KOPT-K1 (cell line): ENCODE measurements around the gene DNAJC17.

Experiments
- H3K27ac ChIP-seq: fragments of 200-600 bp; sonication (generic); 2 replicates; pipeline ENCODE4 v1.5.1; 2016; ENCODE audit warnings: antibody characterized with exemption, mild to moderate bottlenecking, low read depth, low read length; ENCODE audit not compliant: poor library complexity, severe bottlenecking
- H3K36me3 ChIP-seq: fragments of 200-600 bp; sonication (generic); 2 replicates; pipeline ENCODE4 v1.5.1; 2017; ENCODE audit warnings: antibody characterized with exemption, mild to moderate bottlenecking, low read length, moderate library complexity; ENCODE audit not compliant: insufficient read depth
- H3K9me3 ChIP-seq: fragments of 200-600 bp; sonication (generic); 2 replicates; pipeline ENCODE4 v1.5.1; 2017; ENCODE audit warnings: antibody characterized with exemption, low read length, mild to moderate bottlenecking; ENCODE audit not compliant: insufficient read depth, poor library complexity, severe bottlenecking

The DNAJC17 gene

DNA sequence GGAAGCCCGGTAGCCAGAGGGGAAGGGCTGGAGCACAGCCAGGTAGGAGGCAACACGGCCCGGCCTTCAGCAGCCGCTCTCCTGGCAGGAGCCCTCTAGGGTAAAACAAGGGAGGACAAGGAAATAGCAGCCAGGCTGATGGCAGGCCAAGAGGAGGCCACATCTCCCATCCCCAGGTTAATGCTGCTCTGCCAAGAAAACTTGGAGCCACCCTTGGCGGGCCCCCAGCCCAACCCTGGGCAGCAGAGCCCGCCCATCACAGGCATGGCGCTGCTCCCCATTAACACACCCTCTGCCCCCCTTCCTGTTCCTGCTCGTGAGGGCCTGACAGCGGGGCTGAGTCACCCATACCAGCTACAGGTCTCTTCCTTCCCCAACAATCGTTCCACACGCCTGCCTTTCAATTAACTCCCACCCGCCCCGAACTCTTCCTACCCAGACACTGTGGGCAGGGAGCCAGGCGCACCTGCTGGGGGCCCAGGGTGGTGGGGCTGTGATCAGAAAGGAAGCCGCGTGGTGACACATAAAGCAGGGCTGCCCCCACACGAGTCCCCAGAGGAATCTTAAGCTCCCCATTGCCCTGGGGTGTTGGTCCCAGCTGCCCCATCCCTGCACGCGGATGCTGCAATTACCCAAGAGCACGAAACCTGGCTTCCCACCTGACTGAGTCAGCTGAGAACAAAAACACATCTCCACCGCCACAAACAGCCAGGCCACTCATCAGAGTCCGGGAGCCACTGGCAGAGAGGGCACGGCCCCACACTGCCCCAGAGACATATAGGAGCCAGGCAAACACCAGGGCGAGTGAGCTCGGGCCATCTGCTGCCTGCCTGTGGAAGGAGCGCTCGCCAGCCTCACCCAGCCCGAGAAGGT is 37.8 kb downstream of the DNAJC17 start, which contains the start of gene C15orf62:
Gene C15orf62, plus strand, starts transcription at position 707 of the 873 bp plus-strand sequence. CDS start 516 bp downstream, outside the sequence.
- Histone ChIP-seq H3K36me3 (peaks cover 28% of the 10 kb centered on the region), H3K9me3 (no peaks in the 10 kb centered on the region), H3K27ac (peak within 1 kb of the TSS; percentile 95)

- no peaks in the 10 kb centered on the region for H3K9me3 ChIP-seq
- peak overlapping the region; percentile 95 for H3K27ac ChIP-seq
- H3K36me3 ChIP-seq, result peaks cover 20% of the 10 kb centered on the region
These were observed 38.6 kb downstream of the DNAJC17 start for GRCh38 chr15:40768521-40769273.

GRCh38 chr15:40767838-40768500 is 39.3 kb downstream of the DNAJC17 start:
- no peaks in the 10 kb centered on the region for H3K9me3 ChIP-seq
- H3K36me3 ChIP-seq, result peaks cover 13% of the 10 kb centered on the region
- H3K27ac ChIP-seq, result peak overlapping the region; percentile 95

DNA sequence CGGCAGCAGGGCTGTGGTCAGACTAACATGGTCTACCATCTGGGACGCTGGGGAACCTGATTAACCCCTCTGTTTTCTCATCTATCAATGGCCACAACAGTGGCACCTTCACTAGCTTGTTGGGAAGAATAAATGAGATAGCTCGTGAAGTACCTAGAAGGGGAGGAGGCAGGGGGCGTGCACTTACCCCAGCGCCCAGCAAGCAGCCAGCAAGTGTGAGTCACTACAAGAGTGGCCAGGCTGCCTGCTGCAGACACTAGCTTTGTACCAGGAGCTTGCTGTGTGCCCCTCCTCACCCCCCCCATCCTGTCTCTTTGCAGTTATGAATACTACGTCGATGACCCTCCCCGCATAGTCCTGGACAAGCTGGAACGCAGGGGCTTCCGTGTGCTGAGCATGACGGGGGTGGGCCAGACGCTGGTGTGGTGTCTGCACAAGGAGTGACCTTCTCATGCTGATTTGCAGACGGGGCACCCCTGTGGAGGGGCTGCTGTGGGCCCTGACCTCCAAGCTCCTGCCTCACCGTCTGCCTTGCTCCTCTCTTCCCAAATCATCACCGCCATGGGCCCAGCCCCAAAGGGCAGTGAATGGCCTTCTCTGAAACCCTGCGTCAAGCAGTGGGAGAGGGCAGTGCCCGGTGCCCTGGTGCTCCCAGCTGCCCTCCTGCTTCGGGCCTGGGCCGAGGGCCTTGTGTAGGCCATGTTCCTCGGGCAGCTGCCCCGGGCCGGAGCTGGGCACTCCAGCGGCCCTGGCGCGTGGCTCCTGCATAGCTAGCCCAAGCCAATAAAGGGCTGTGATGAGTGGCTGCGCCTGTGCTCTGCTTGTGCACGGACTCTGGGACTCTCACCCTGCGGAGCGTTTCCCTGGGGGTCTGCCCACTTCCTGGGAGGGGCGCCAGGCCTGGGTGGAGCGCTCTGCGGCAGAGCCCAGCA is 40.1 kb downstream of the DNAJC17 start:
- H3K9me3 ChIP-seq, result no peaks in the 10 kb centered on the region
- peaks cover 13% of the 10 kb centered on the region; the same call in 1 of the 2 replicates for H3K36me3 ChIP-seq
- H3K27ac ChIP-seq, result no peak overlapping the region

- H3K27ac ChIP-seq, result peak overlapping the region; percentile 37
- peaks cover 6% of the 10 kb centered on the region; the same call in 1 of the 2 replicates for H3K36me3 ChIP-seq
- H3K9me3 ChIP-seq, result no peaks in the 10 kb centered on the region
These were observed 41.0 kb downstream of the DNAJC17 start for GRCh38 chr15:40766194-40766815.

- Histone ChIP-seq H3K27ac (peak overlapping the region; percentile 51), H3K36me3 (peaks cover 6% of the 10 kb centered on the region; the same call in 1 of the 2 replicates), H3K9me3 (no peaks in the 10 kb centered on the region)
These were observed 42.6 kb downstream of the DNAJC17 start for GRCh38 chr15:40764629-40765103.

DNA sequence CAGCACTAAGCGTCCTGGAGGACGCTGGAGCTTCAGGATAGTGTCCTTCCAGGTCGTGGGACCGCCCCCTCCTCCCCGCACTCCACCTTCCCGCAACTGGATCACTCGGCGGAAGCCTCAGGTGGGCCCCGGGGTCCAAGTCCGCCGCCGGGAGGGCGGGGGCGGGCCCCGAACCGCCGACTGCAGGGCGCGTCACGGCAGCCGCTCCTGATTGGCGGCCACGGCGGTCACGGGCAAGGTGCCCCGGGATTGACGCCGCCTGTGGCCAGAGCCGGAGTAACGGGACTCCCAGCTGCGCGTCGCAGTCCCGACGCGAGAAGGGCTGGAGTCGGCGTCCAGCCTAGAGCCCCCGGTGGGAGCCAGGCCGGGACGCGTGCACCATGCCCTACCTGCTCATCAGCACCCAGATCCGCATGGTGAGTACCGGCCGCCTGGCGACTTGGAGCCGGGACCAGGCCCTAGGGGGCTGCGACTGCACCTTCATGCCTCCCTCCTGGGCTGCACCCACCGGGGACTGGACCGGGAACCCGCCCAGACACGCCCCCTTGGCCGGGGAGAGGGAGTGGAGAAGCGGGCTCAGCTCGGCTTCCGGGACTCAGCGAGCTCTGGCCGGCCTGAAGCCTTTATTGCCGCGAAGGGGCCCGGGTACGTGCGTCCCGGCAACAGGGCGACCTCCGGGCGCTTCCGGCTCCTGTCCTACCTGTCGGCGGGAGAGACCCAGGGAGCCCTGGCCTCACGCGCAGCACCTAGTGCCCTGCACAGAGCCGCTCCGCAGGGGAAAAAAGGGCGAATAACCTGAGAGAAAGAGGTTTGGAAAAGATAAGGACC is 43.3 kb downstream of the DNAJC17 start, which contains the start of gene GCHFR:
Gene GCHFR, plus strand, starts transcription at position 268 of the 828 bp plus-strand sequence. Its CDS starts 113 bp downstream, at position 381.
- Histone ChIP-seq H3K27ac (peak within 1 kb of the TSS; percentile 51), H3K36me3 (peaks cover 6% of the 10 kb centered on the region; the same call in 1 of the 2 replicates), H3K9me3 (no peaks in the 10 kb centered on the region)

- no peaks in the 10 kb centered on the region for H3K9me3 ChIP-seq
- peaks cover 6% of the 10 kb centered on the region; the same call in 1 of the 2 replicates for H3K36me3 ChIP-seq
- peak overlapping the region; percentile 51 for H3K27ac ChIP-seq
These were observed 44.1 kb downstream of the DNAJC17 start for GRCh38 chr15:40762919-40763800.

DNA sequence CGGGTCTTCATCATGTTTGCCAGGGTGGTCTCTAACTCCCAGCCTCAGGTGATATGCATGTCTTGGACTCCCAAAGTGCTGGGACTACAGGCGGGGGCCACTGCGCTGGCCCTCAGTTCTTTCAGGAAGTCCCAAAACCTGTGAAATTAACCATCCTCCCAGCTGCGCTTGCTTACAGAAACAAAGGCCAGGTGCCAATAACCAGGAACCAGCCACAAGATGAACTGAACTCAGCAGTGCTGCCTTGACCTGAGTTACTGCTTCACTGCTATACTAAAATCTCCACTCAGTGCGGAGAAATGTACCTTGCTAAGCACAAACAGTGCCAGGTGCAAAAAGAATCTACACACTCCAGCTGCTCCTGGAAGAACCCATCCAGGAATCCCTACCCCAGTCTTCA is 47.3 kb downstream of the DNAJC17 start:
- no peaks in the 10 kb centered on the region for H3K36me3 ChIP-seq
- H3K27ac ChIP-seq, result no peak overlapping the region
- H3K9me3 ChIP-seq, result no peaks in the 10 kb centered on the region

- peaks cover 12% of the 10 kb centered on the region for H3K36me3 ChIP-seq
- no peak overlapping the region for H3K27ac ChIP-seq
- H3K9me3 ChIP-seq, result no peaks in the 10 kb centered on the region
These were observed 50.3 kb downstream of the DNAJC17 start for GRCh38 chr15:40756938-40757337.

GRCh38 chr15:40755812-40756208 is 51.5 kb downstream of the DNAJC17 start:
- Histone ChIP-seq H3K9me3 (no peaks in the 10 kb centered on the region), H3K36me3 (peaks cover 23% of the 10 kb centered on the region), H3K27ac (peak overlapping the region; percentile 96)
